Lung (tissue), 12 donors: ENCODE results near the gene PRKG1. TPM values are rescaled to one million over a fixed set of nuclear protein-coding genes. Genes with fewer than 3 reads are reported as not detected.

Experiments
- ATAC-seq: fragments of 200-7000 bp; cut with Tn5 transposase; one replicate; pipeline ENCODE4 v1.9.1; 2020; ENCODE audit warnings: moderate number of reproducible peaks; ENCODE audit not compliant: insufficient read depth, low FRiP score
- DNase-seq, 3 donors: peaks; one replicate each; pipeline ENCODE4 v3.0.0-alpha.2; 2013 to 2017
- H3K27ac ChIP-seq, 2 donors: one replicate each; pipeline ENCODE4 v1.5.1; 2013; ENCODE audit warnings: mild to moderate bottlenecking in 2 of 2, moderate library complexity in 2 of 2, control low read depth in 1 of 2, inconsistent platforms in 1 of 2, low read depth in 1 of 2, low read length in 1 of 2
- H3K27me3 ChIP-seq, 3 donors: one replicate each; pipeline ENCODE4 v1.5.1; 2013; ENCODE audit warnings: low read length in 2 of 3; ENCODE audit not compliant: control insufficient read depth in 3 of 3, insufficient read depth in 3 of 3
- H3K36me3 ChIP-seq, 4 donors: one replicate each; pipeline ENCODE4 v1.5.1; 2013; ENCODE audit warnings: low read length in 4 of 4, mild to moderate bottlenecking in 1 of 4, moderate library complexity in 1 of 4; ENCODE audit not compliant: control insufficient read depth in 4 of 4, insufficient read depth in 4 of 4
- H3K4me1 ChIP-seq, 5 donors: one replicate each; pipeline ENCODE4 v1.5.1; 2013; ENCODE audit warnings: low read length in 5 of 5, mild to moderate bottlenecking in 2 of 5, moderate library complexity in 1 of 5; ENCODE audit not compliant: control insufficient read depth in 5 of 5, insufficient read depth in 5 of 5
- H3K4me3 ChIP-seq: one replicate; pipeline ENCODE4 v1.5.1; 2013; ENCODE audit warnings: mild to moderate bottlenecking, control low read depth, moderate library complexity
- H3K9ac ChIP-seq, 2 donors: one replicate each; pipeline ENCODE4 v1.5.1; 2013; ENCODE audit warnings: low read length in 2 of 2, control low read depth in 1 of 2; ENCODE audit not compliant: insufficient read depth in 1 of 2
- H3K9me3 ChIP-seq, 4 donors: one replicate each; pipeline ENCODE4 v1.5.1; 2013; ENCODE audit warnings: low read length in 3 of 4, mild to moderate bottlenecking in 1 of 4, moderate library complexity in 1 of 4; ENCODE audit not compliant: control insufficient read depth in 4 of 4, insufficient read depth in 3 of 4
- CTCF ChIP-seq: IDR thresholded peaks from 2 replicates; pipeline ENCODE4 v1.5.1; 2012; ENCODE audit warnings: mild to moderate bottlenecking; ENCODE audit errors: control extremely low read depth, extremely low read depth
- WGBS, 2 donors: extraction: QIAGEN DNeasy Blood & Tissue Kit; methylation state at CpG; one replicate each; pipeline ENCODE4 v1.1.7; 2013; 5-methylcytosine and 5-hydroxymethylcytosine counted together
- polyA plus RNA-seq, 2 donors: library from polyadenylated mRNA; stranded (reverse); fragments of 200-250 nt; gene quantifications; one replicate each; pipeline ENCODE4 v1.2.1, GENCODE V29; 2013
- total RNA-seq, 2 donors: library from RNA; depleted of rRNA in 1 of 2; stranded (reverse); fragments of >200 nt in 1 of 2; gene quantifications; one replicate each; pipeline ENCODE4 v1.2.1, GENCODE V29; 2014 to 2021
- donor health status: control.
- donor health status: control.
- donor health status: Bipolar disorder and iron deficiency.
- donor health status: healthy.
- donor health status: DM: yes; HTN: yes; CAD: no.

Gene PRKG1
- total and polyA plus RNA-seq, 4 donors = 2.1 to 50.8 (median 15.1) TPM

- no peaks in the 10 kb centered on the region for H3K4me1 ChIP-seq
- H3K9ac ChIP-seq = no peak overlapping the region
- DNase-seq (no peak), ATAC-seq (no peak)
- 81 to 90% methylated on average over 4 of the region's 4 CpGs for WGBS, 2 donors
- H3K9me3 ChIP-seq = peaks cover 0 to 5% (median 4%) of the 10 kb centered on the region in 4 donors
- no peak overlapping the region for H3K27ac ChIP-seq
- no peaks in the 10 kb centered on the region for H3K27me3 ChIP-seq
- H3K4me3 ChIP-seq = no peak overlapping the region
- TF ChIP-seq CTCF = no peak
- H3K36me3 ChIP-seq = no peaks in the 10 kb centered on the region
Observed at GRCh38 chr10:51789903-51790302, 715.6 kb downstream of the PRKG1 start.

- DNase-seq = no peak
- no peak for TF ChIP-seq CTCF
- no peaks in the 10 kb centered on the region for H3K27me3 ChIP-seq
- no peaks in the 10 kb centered on the region for H3K36me3 ChIP-seq
- no peaks in the 10 kb centered on the region for H3K4me1 ChIP-seq
- ATAC-seq = no peak
- no peak overlapping the region for H3K9ac ChIP-seq
- no peak overlapping the region for H3K4me3 ChIP-seq
- H3K9me3 ChIP-seq = peaks cover 0 to 5% (median 4%) of the 10 kb centered on the region in 4 donors
- H3K27ac ChIP-seq = no peak overlapping the region
Observed at GRCh38 chr10:51792678-51793077, 718.4 kb downstream of the PRKG1 start.

- ATAC-seq (no peak), DNase-seq (no peak)
- H3K4me1 ChIP-seq = no peaks in the 10 kb centered on the region
- no peaks in the 10 kb centered on the region for H3K27me3 ChIP-seq
- no peaks in the 10 kb centered on the region for H3K36me3 ChIP-seq
- TF ChIP-seq CTCF = no peak
- no peaks in the 10 kb centered on the region for H3K9me3 ChIP-seq
- no peak overlapping the region for H3K4me3 ChIP-seq
- H3K27ac ChIP-seq = no peak overlapping the region
- H3K9ac ChIP-seq = no peak overlapping the region
- 84 to 86% methylated on average over 3 of the region's 3 CpGs for WGBS, 2 donors
Observed at GRCh38 chr10:51800121-51800520, 725.8 kb downstream of the PRKG1 start.

- WGBS, 2 donors = 78 to 80% methylated on average over 4 of the region's 4 CpGs
- DNase-seq (no peak), ATAC-seq (no peak)
- H3K36me3 ChIP-seq = no peaks in the 10 kb centered on the region
- H3K4me3 ChIP-seq = no peak overlapping the region
- no peaks in the 10 kb centered on the region for H3K27me3 ChIP-seq
- H3K4me1 ChIP-seq = no peaks in the 10 kb centered on the region
- no peaks in the 10 kb centered on the region for H3K9me3 ChIP-seq
- TF ChIP-seq CTCF = no peak
- no peak overlapping the region for H3K27ac ChIP-seq
- no peak overlapping the region for H3K9ac ChIP-seq
Observed at GRCh38 chr10:51800725-51801424, 726.6 kb downstream of the PRKG1 start.
